ENCODE results near the gene ZNF562. TPM values are rescaled to one million over a fixed set of nuclear protein-coding genes. Genes with fewer than 3 reads are reported as not detected.

ZNF562 gene
- total RNA-seq (2021) (18.4 to 24.6 TPM (median 23.1 TPM) in 3 replicates), Bru-seq, nascent RNA (percentile 78 among the genes with signal in this experiment)
- long read RNA-seq, experiment 1, partial matches to known transcripts: 1 of 17 reads
- long read RNA-seq, experiment 1, other reads (novel, unspliced or antisense): 15 of 17 reads
- long read RNA-seq, experiment 2, partial matches to known transcripts: 1 of 12 reads
- long read RNA-seq, experiment 2, other reads (novel, unspliced or antisense): 11 of 12 reads
- long read RNA-seq, experiment 3, partial matches to known transcripts: 0 of 11 reads
- long read RNA-seq, experiment 3, other reads (novel, unspliced or antisense): 7 of 11 reads

DNA sequence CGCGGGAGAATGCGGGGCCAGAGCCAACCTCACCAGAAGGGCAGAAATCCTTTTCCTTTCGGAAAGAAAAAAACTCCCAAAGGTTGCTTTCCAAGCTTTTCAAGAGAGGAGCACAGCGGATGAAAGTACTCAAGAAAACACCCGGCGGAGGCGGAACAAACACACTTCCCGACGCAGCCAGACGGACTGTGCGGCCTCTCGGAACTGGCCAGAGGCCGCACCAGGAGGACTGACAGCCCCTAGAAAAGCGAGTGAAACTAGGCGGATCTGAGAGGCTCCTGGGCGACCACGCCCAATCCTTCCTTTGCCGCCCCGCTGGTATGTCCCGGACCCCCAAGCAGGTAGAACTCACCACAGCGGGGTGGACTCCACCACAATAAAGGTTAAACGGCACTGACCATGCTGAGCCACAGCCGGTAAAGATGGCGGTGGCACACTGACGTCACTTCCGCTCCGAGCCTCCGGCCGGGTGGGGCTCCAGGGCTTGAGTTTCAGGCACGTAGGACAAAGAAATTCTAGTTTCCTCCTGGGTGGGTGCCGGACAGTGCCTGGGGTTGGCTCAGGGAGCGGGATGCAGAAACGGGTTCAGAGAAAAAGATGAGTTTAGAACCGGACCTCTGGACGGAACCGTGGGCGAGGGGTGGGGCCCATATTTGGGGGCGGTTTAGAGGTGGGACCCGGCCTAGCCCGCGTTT lies at the start of gene ZNF562:
TSS of gene ZNF562 (minus strand) at position 438 of the 695 bp plus-strand sequence. CDS start 14,356 bp downstream, outside the sequence.
- Mint-ChIP-seq H3K36me3 (peaks cover 49% of the 10 kb centered on the region), H3K4me3 (peak within 1 kb of the TSS; percentile 79), H3K9me3 (peaks cover 38% of the 10 kb centered on the region), H3K27ac (peak within 1 kb of the TSS; percentile 99), H3K4me1 (peaks cover 15% of the 10 kb centered on the region; the same call in 1 of the 2 replicates), H3K27me3 (ENCODE audit: low read depth) (no peaks in the 10 kb centered on the region; the same call in none of the 2 replicates)
- ChIA-PET CTCF (interaction anchor here (0.7 kb wide), 1 partner anchor 94 kb away, joined by 5 read pairs; the partner anchor contains the start of gene ZNF846), POLR2A (interaction anchor here (0.6 to 1.0 kb wide), 3 partner anchors 73 to 94 kb away, joined by 3 to 7 read pairs (median 7); partner anchors contain the start of gene ZNF846)
- ATAC-seq: peak; percentile 87
- peak; percentile 76 for DNase-seq (ENCODE audit: low spot score)
- TF ChIP-seq, protein P1, sequence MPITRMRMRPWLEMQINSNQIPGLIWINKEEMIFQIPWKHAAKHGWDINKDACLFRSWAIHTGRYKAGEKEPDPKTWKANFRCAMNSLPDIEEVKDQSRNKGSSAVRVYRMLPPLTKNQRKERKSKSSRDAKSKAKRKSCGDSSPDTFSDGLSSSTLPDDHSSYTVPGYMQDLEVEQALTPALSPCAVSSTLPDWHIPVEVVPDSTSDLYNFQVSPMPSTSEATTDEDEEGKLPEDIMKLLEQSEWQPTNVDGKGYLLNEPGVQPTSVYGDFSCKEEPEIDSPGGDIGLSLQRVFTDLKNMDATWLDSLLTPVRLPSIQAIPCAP (CRISPR knock-in tag; IDR thresholded peaks at IDR 0.05): no peak
- TF ChIP-seq GRHL2 (CRISPR knock-in tag; IDR thresholded peaks at IDR 0.05; ENCODE audit: insufficient replicate concordance, severe bottlenecking): no peak
- no peak for TF ChIP-seq CREB1 (CRISPR knock-in tag; IDR thresholded peaks at IDR 0.05)
- no peak for TF ChIP-seq NFYB (CRISPR knock-in tag; conservative IDR thresholded peaks at IDR 0.05; ENCODE audit: low read depth)
- TF ChIP-seq FOXJ3 (CRISPR knock-in tag; IDR thresholded peaks at IDR 0.05; ENCODE audit: borderline replicate concordance): no peak
- no peak for TF ChIP-seq TCF7 (CRISPR knock-in tag; IDR thresholded peaks at IDR 0.05; ENCODE audit: low read depth)
- TF ChIP-seq ZNF121 (CRISPR knock-in tag; IDR thresholded peaks at IDR 0.05): no peak
- no peak for TF ChIP-seq JUN (CRISPR knock-in tag; IDR thresholded peaks at IDR 0.05)
- TF ChIP-seq EMX1 (CRISPR knock-in tag; IDR thresholded peaks at IDR 0.05): no peak
- no peak for TF ChIP-seq RELA (CRISPR knock-in tag; IDR thresholded peaks at IDR 0.05; ENCODE audit: borderline replicate concordance)
- TF ChIP-seq, protein P2, sequence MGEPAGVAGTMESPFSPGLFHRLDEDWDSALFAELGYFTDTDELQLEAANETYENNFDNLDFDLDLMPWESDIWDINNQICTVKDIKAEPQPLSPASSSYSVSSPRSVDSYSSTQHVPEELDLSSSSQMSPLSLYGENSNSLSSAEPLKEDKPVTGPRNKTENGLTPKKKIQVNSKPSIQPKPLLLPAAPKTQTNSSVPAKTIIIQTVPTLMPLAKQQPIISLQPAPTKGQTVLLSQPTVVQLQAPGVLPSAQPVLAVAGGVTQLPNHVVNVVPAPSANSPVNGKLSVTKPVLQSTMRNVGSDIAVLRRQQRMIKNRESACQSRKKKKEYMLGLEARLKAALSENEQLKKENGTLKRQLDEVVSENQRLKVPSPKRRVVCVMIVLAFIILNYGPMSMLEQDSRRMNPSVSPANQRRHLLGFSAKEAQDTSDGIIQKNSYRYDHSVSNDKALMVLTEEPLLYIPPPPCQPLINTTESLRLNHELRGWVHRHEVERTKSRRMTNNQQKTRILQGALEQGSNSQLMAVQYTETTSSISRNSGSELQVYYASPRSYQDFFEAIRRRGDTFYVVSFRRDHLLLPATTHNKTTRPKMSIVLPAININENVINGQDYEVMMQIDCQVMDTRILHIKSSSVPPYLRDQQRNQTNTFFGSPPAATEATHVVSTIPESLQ (CRISPR knock-in tag; IDR thresholded peaks at IDR 0.05): no peak
- TF ChIP-seq, protein P3, sequence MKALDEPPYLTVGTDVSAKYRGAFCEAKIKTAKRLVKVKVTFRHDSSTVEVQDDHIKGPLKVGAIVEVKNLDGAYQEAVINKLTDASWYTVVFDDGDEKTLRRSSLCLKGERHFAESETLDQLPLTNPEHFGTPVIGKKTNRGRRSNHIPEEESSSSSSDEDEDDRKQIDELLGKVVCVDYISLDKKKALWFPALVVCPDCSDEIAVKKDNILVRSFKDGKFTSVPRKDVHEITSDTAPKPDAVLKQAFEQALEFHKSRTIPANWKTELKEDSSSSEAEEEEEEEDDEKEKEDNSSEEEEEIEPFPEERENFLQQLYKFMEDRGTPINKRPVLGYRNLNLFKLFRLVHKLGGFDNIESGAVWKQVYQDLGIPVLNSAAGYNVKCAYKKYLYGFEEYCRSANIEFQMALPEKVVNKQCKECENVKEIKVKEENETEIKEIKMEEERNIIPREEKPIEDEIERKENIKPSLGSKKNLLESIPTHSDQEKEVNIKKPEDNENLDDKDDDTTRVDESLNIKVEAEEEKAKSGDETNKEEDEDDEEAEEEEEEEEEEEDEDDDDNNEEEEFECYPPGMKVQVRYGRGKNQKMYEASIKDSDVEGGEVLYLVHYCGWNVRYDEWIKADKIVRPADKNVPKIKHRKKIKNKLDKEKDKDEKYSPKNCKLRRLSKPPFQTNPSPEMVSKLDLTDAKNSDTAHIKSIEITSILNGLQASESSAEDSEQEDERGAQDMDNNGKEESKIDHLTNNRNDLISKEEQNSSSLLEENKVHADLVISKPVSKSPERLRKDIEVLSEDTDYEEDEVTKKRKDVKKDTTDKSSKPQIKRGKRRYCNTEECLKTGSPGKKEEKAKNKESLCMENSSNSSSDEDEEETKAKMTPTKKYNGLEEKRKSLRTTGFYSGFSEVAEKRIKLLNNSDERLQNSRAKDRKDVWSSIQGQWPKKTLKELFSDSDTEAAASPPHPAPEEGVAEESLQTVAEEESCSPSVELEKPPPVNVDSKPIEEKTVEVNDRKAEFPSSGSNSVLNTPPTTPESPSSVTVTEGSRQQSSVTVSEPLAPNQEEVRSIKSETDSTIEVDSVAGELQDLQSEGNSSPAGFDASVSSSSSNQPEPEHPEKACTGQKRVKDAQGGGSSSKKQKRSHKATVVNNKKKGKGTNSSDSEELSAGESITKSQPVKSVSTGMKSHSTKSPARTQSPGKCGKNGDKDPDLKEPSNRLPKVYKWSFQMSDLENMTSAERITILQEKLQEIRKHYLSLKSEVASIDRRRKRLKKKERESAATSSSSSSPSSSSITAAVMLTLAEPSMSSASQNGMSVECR (CRISPR knock-in tag; IDR thresholded peaks at IDR 0.05; ENCODE audit: borderline replicate concordance): peak; percentile 69; the same call in 1 of the 2 replicates
- no peak for TF ChIP-seq JAZF1 (CRISPR knock-in tag; IDR thresholded peaks at IDR 0.05)
- peak; percentile 59; the same call in 1 of the 2 replicates for TF ChIP-seq ZNF423 (CRISPR knock-in tag; IDR thresholded peaks at IDR 0.05)
- TF ChIP-seq, protein P4, sequence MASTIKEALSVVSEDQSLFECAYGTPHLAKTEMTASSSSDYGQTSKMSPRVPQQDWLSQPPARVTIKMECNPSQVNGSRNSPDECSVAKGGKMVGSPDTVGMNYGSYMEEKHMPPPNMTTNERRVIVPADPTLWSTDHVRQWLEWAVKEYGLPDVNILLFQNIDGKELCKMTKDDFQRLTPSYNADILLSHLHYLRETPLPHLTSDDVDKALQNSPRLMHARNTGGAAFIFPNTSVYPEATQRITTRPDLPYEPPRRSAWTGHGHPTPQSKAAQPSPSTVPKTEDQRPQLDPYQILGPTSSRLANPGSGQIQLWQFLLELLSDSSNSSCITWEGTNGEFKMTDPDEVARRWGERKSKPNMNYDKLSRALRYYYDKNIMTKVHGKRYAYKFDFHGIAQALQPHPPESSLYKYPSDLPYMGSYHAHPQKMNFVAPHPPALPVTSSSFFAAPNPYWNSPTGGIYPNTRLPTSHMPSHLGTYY (CRISPR knock-in tag; IDR thresholded peaks at IDR 0.05): no peak
- TF ChIP-seq TEAD1 (CRISPR knock-in tag; IDR thresholded peaks at IDR 0.05): peak; percentile 53; the same call in 1 of the 2 replicates
- peak; percentile 76 for TF ChIP-seq GABPB1 (CRISPR knock-in tag; IDR thresholded peaks at IDR 0.05)
- TF ChIP-seq, protein P5, sequence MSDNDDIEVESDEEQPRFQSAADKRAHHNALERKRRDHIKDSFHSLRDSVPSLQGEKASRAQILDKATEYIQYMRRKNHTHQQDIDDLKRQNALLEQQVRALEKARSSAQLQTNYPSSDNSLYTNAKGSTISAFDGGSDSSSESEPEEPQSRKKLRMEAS (CRISPR knock-in tag; IDR thresholded peaks at IDR 0.05): peak; percentile 69
- no peak for TF ChIP-seq TEAD4 (CRISPR knock-in tag; IDR thresholded peaks at IDR 0.05)
- TF ChIP-seq, protein P6, sequence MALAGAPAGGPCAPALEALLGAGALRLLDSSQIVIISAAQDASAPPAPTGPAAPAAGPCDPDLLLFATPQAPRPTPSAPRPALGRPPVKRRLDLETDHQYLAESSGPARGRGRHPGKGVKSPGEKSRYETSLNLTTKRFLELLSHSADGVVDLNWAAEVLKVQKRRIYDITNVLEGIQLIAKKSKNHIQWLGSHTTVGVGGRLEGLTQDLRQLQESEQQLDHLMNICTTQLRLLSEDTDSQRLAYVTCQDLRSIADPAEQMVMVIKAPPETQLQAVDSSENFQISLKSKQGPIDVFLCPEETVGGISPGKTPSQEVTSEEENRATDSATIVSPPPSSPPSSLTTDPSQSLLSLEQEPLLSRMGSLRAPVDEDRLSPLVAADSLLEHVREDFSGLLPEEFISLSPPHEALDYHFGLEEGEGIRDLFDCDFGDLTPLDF (CRISPR knock-in tag; IDR thresholded peaks at IDR 0.05): no peak
- no peak for TF ChIP-seq ZNF232 (CRISPR knock-in tag; IDR thresholded peaks at IDR 0.05)
- TF ChIP-seq, protein P7, sequence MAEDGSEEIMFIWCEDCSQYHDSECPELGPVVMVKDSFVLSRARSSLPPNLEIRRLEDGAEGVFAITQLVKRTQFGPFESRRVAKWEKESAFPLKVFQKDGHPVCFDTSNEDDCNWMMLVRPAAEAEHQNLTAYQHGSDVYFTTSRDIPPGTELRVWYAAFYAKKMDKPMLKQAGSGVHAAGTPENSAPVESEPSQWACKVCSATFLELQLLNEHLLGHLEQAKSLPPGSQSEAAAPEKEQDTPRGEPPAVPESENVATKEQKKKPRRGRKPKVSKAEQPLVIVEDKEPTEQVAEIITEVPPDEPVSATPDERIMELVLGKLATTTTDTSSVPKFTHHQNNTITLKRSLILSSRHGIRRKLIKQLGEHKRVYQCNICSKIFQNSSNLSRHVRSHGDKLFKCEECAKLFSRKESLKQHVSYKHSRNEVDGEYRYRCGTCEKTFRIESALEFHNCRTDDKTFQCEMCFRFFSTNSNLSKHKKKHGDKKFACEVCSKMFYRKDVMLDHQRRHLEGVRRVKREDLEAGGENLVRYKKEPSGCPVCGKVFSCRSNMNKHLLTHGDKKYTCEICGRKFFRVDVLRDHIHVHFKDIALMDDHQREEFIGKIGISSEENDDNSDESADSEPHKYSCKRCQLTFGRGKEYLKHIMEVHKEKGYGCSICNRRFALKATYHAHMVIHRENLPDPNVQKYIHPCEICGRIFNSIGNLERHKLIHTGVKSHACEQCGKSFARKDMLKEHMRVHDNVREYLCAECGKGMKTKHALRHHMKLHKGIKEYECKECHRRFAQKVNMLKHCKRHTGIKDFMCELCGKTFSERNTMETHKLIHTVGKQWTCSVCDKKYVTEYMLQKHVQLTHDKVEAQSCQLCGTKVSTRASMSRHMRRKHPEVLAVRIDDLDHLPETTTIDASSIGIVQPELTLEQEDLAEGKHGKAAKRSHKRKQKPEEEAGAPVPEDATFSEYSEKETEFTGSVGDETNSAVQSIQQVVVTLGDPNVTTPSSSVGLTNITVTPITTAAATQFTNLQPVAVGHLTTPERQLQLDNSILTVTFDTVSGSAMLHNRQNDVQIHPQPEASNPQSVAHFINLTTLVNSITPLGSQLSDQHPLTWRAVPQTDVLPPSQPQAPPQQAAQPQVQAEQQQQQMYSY (CRISPR knock-in tag; IDR thresholded peaks at IDR 0.05): no peak
- no peak for TF ChIP-seq OVOL2 (CRISPR knock-in tag; IDR thresholded peaks at IDR 0.05; ENCODE audit: borderline replicate concordance)
